HepG2 (cell line): ENCODE measurements around the gene MBL2. TPM values are rescaled to one million over a fixed set of nuclear protein-coding genes. Genes with fewer than 3 reads are reported as not detected.
A peak's percentile ranks its signal among the peaks of the same experiment; 100 is the strongest.

Source experiments
- ARID5B ChIP-seq: IDR thresholded peaks from 2 replicates; pipeline ENCODE4 v1.4.0; 2020; ENCODE audit warnings: mild to moderate bottlenecking, missing genetic modification reagents
- FLYWCH1 ChIP-seq: sonication (generic); formaldehyde crosslinking; IDR thresholded peaks from 2 replicates; pipeline ENCODE4 v1.8.1; 2023; ENCODE audit warnings: mild to moderate bottlenecking, missing genetic modification reagents
- MTERF4 ChIP-seq: sonication (generic); formaldehyde crosslinking; IDR thresholded peaks from 2 replicates; pipeline ENCODE4 v1.8.0; 2023; ENCODE audit warnings: mild to moderate bottlenecking, missing genetic modification reagents
- NCOA1 ChIP-seq: sonication (generic); formaldehyde crosslinking; IDR thresholded peaks from 2 replicates; pipeline ENCODE4 v1.9.0; 2021; ENCODE audit warnings: missing genetic modification reagents
- NCOA2 ChIP-seq: sonication (generic); formaldehyde crosslinking; IDR thresholded peaks from 2 replicates; pipeline ENCODE4 v1.8.0; 2022; ENCODE audit warnings: inconsistent platforms
- NCOA5 ChIP-seq: sonication (generic); formaldehyde crosslinking; IDR thresholded peaks from 2 replicates; pipeline ENCODE4 v1.4.0; 2020; ENCODE audit warnings: missing genetic modification reagents
- NR2F2 ChIP-seq: IDR thresholded peaks from 2 replicates; pipeline ENCODE4 v1.6.1; 2012; ENCODE audit warnings: low read depth, inconsistent platforms, borderline replicate concordance
- NR2F6 ChIP-seq, 2 experiments: IDR thresholded peaks; 2 replicates each; pipeline ENCODE4 v1.6.1; 2016; ENCODE audit warnings: antibody characterized with exemption in 1 of 2, mild to moderate bottlenecking in 1 of 2
- SMAD1 ChIP-seq: sonication (generic); formaldehyde crosslinking; IDR thresholded peaks from 2 replicates; pipeline ENCODE4 v1.4.0; 2020; ENCODE audit warnings: missing genetic modification reagents, low read depth, mild to moderate bottlenecking, borderline replicate concordance
- SOX13 ChIP-seq, 3 experiments: fragments of 450-650 bp in 1 of 3; sonication (generic) in 1 of 3; formaldehyde crosslinking in 1 of 3; IDR thresholded peaks in 2 of 3; conservative IDR thresholded peaks in 1 of 3; 2 replicates each; pipeline versions ENCODE4 v1.5.0 to v1.6.1; 2016 to 2020; ENCODE audit warnings: antibody characterized with exemption in 1 of 3, mild to moderate bottlenecking in 1 of 3, missing compliant biosample characterization in 1 of 3, missing genetic modification reagents in 1 of 3, moderate library complexity in 1 of 3
- TCF7 ChIP-seq: sonication (generic); IDR thresholded peaks from 2 replicates; pipeline ENCODE4 v1.6.1; 2016; ENCODE audit warnings: antibody characterized with exemption, low read depth
- ZHX2 ChIP-seq, 2 experiments: sonication (generic) in 1 of 2; formaldehyde crosslinking in 1 of 2; IDR thresholded peaks; 2 replicates each; pipeline versions ENCODE4 v1.6.1 to v1.9.0; 2014 to 2022; ENCODE audit warnings: antibody characterized with exemption in 1 of 2, borderline replicate concordance in 1 of 2, inconsistent platforms in 1 of 2, low read depth in 1 of 2, missing genetic modification reagents in 1 of 2
- ZNF280D ChIP-seq: sonication (generic); formaldehyde crosslinking; IDR thresholded peaks from 2 replicates; pipeline ENCODE4 v1.5.1; 2020; ENCODE audit warnings: mild to moderate bottlenecking, missing genetic modification reagents
- ZNF549 ChIP-seq: sonication (generic); formaldehyde crosslinking; IDR thresholded peaks from 2 replicates; pipeline ENCODE4 v1.5.0; 2020; ENCODE audit warnings: missing genetic modification reagents
- ZNF879 ChIP-seq: sonication (generic); formaldehyde crosslinking; IDR thresholded peaks from 2 replicates; pipeline ENCODE4 v1.8.1; 2023; ENCODE audit warnings: missing genetic modification reagents
- polyA plus RNA-seq, 8 experiments: library from polyadenylated mRNA; depleted of rRNA in 3 of 8; stranded (reverse) in 7 of 8; unstranded in 1 of 8; fragments of >200 nt; fragmentation: Illumina TruSeq in 4 of 8; extraction: Trizol in 4 of 8; gene quantifications; 2 replicates each; pipeline versions ENCODE4 v1.2.1 to v1.2.3, GENCODE V29; 2011 to 2016; ENCODE audit warnings: low read depth in 4 of 8, missing spikeins in 1 of 8, mixed read lengths in 1 of 8; ENCODE audit not compliant: insufficient read depth in 1 of 8
- total RNA-seq, 5 experiments: library from RNA; depleted of rRNA; stranded (reverse); fragments of >200 nt; fragmentation: Illumina TruSeq; extraction: Trizol; gene quantifications; 2 replicates each; pipeline ENCODE4 v1.2.3, GENCODE V29; 2016; ENCODE audit warnings: low read depth in 1 of 5

The MBL2 gene
- total and polyA plus RNA-seq, 2 of the 13 experiments (the other 11 are each of a cell fraction or from before 2014, with no cell fraction given) = 9.6 to 16.2 TPM

- TF ChIP-seq SOX13 (IDR thresholded peaks at IDR 0.05) (no peak), SOX13 (CRISPR knock-in tag; conservative IDR thresholded peaks at IDR 0.05 in 1 of 2, IDR thresholded peaks at IDR 0.05 in 1 of 2) (peak in 1 of 2 experiments; percentile 57; a peak in 1 of 4 replicates), TCF7 (no peak), NR2F2 (peak; percentile 60), NCOA2 (CRISPR knock-in tag) (no peak), ARID5B (CRISPR knock-in tag) (peak; percentile 68), NCOA1 (no peak), NCOA5 (no peak), FLYWCH1 (CRISPR knock-in tag) (no peak), SMAD1 (CRISPR knock-in tag) (no peak), ZNF879 (CRISPR knock-in tag) (no peak), NR2F6 (IDR thresholded peaks at IDR 0.05) (peak; percentile 10; the same call in 1 of the 2 replicates), NR2F6 (CRISPR knock-in tag; IDR thresholded peaks at IDR 0.05) (peak; percentile 55; the same call in 1 of the 2 replicates), MTERF4 (CRISPR knock-in tag) (no peak), ZNF549 (CRISPR knock-in tag) (no peak), ZNF280D (CRISPR knock-in tag) (no peak), ZHX2 (IDR thresholded peaks at IDR 0.05; ENCODE audit: low read depth) (no peak), ZHX2 (CRISPR knock-in tag; IDR thresholded peaks at IDR 0.05; ENCODE audit: borderline replicate concordance) (no peak)
These were observed 1.7 kb downstream of the MBL2 start (continued) for GRCh38 chr10:52770904-52771303.
